Measurements from ENCODE around the gene EXOC4.

EXOC4 gene

GRCh38 chr7:133794479-133794878, 541.6 kb downstream of the EXOC4 start:
- no peaks in the 10 kb centered on the region for H3K27me3 ChIP-seq (ENCODE audit: insufficient read depth, poor library complexity, severe bottlenecking)
- no peak overlapping the region for H3K27ac ChIP-seq (ENCODE audit: poor library complexity, severe bottlenecking)
- no peaks in the 10 kb centered on the region for H3K9me3 ChIP-seq (ENCODE audit: severe bottlenecking)
- H3K4me3 ChIP-seq (ENCODE audit: severe bottlenecking): no peak overlapping the region
- H3K36me3 ChIP-seq (ENCODE audit: low read depth): no peaks in the 10 kb centered on the region
- no peaks in the 10 kb centered on the region for H3K4me1 ChIP-seq (ENCODE audit: insufficient read depth, poor library complexity, severe bottlenecking)
- DNase-seq (ENCODE audit: low spot score) (no peak), ATAC-seq (ENCODE audit: low read depth) (no peak)
- no peak for TF ChIP-seq CTCF (IDR thresholded peaks at IDR 0.05; ENCODE audit: poor library complexity, severe bottlenecking)

- ATAC-seq (ENCODE audit: low read depth) (no peak), DNase-seq (ENCODE audit: low spot score) (no peak)
- TF ChIP-seq CTCF (IDR thresholded peaks at IDR 0.05; ENCODE audit: poor library complexity, severe bottlenecking): no peak
- Histone ChIP-seq H3K4me1 (ENCODE audit: insufficient read depth, poor library complexity, severe bottlenecking) (no peaks in the 10 kb centered on the region), H3K4me3 (ENCODE audit: severe bottlenecking) (no peak overlapping the region), H3K27me3 (ENCODE audit: insufficient read depth, poor library complexity, severe bottlenecking) (no peaks in the 10 kb centered on the region), H3K9me3 (ENCODE audit: severe bottlenecking) (no peaks in the 10 kb centered on the region), H3K27ac (ENCODE audit: poor library complexity, severe bottlenecking) (no peak overlapping the region), H3K36me3 (ENCODE audit: low read depth) (no peaks in the 10 kb centered on the region)
Measured at GRCh38 chr7:133795068-133795665, 542.3 kb downstream of the EXOC4 start.

- TF ChIP-seq CTCF (IDR thresholded peaks at IDR 0.05; ENCODE audit: poor library complexity, severe bottlenecking): no peak
- DNase-seq (ENCODE audit: low spot score): no peak
Measured at GRCh38 chr7:133796782-133797745, 544.2 kb downstream of the EXOC4 start.

DNA sequence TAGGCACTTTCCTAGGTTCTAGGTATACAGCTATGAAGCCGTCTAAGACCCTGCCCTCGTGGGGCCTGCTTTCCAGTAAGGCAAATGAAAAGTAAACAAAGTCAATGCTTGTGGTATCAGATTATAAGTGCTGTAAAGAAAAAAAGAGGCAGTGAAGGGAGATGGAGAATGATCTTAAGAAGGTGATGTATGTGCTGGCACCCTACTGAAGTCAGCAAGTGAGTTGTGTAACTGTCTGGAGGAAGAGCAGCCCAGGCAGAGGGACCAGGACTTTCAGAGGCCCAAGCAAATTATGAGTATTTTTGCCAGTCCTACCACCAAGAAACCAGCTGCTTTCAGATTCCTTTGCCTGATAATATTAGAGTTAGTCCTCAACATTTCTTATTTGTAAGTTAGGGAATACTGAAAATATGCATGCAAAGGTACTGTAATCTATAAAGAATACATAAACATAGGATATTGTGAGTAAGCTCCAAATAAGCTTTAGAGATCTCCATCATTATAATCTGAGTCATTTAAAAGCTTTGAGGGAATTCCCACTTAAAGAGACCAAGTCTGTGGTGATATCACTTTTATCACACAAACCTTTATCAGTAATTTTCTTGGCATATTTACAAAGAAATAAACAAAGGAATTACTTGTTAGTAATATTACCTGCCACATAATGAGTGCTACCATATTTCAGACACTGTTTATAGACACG, 545.1 kb downstream of the EXOC4 start:
- no peak for ATAC-seq (ENCODE audit: low read depth)

More at GRCh38 chr7:133796782-133797745, 544.2 kb downstream of the EXOC4 start:
- H3K27ac ChIP-seq (ENCODE audit: poor library complexity, severe bottlenecking): no peak overlapping the region
- H3K4me3 ChIP-seq (ENCODE audit: severe bottlenecking): no peak overlapping the region
- H3K27me3 ChIP-seq (ENCODE audit: insufficient read depth, poor library complexity, severe bottlenecking): no peaks in the 10 kb centered on the region
- no peaks in the 10 kb centered on the region for H3K4me1 ChIP-seq (ENCODE audit: insufficient read depth, poor library complexity, severe bottlenecking)
- ATAC-seq (ENCODE audit: low read depth): no peak
- no peaks in the 10 kb centered on the region for H3K9me3 ChIP-seq (ENCODE audit: severe bottlenecking)
- H3K36me3 ChIP-seq (ENCODE audit: low read depth): no peaks in the 10 kb centered on the region

More for the DNA sequence above, 545.1 kb downstream of the EXOC4 start:
- H3K9me3 ChIP-seq (ENCODE audit: severe bottlenecking): no peaks in the 10 kb centered on the region
- DNase-seq (ENCODE audit: low spot score): no peak
- no peak overlapping the region for H3K4me3 ChIP-seq (ENCODE audit: severe bottlenecking)
- H3K4me1 ChIP-seq (ENCODE audit: insufficient read depth, poor library complexity, severe bottlenecking): no peaks in the 10 kb centered on the region
- H3K36me3 ChIP-seq (ENCODE audit: low read depth): no peaks in the 10 kb centered on the region
- no peak for TF ChIP-seq CTCF (IDR thresholded peaks at IDR 0.05; ENCODE audit: poor library complexity, severe bottlenecking)
- H3K27me3 ChIP-seq (ENCODE audit: insufficient read depth, poor library complexity, severe bottlenecking): no peaks in the 10 kb centered on the region
- H3K27ac ChIP-seq (ENCODE audit: poor library complexity, severe bottlenecking): no peak overlapping the region

Measured in RWPE2 (cell line).